ENCODE results near the gene ZFHX3.

ZFHX3 gene

GRCh38 chr16:73067671-73068540, 20.0 kb upstream of the ZFHX3 start:
- FAIRE-seq = no peak

- no peak for FAIRE-seq
Measured at GRCh38 chr16:73066927-73067670, 19.2 kb upstream of the ZFHX3 start.

GRCh38 chr16:73066331-73066926, 18.5 kb upstream of the ZFHX3 start:
- FAIRE-seq = no peak

- no peak for FAIRE-seq
Measured at GRCh38 chr16:73065632-73066330, 17.9 kb upstream of the ZFHX3 start.

GRCh38 chr16:73064994-73065545, 17.1 kb upstream of the ZFHX3 start:
- no peak for FAIRE-seq

- no peak for FAIRE-seq
Measured at GRCh38 chr16:73064212-73064993, 16.5 kb upstream of the ZFHX3 start.

- FAIRE-seq = no peak
Measured at GRCh38 chr16:73063854-73064211, 15.9 kb upstream of the ZFHX3 start.

GRCh38 chr16:73062743-73063733, 15.1 kb upstream of the ZFHX3 start:
- FAIRE-seq = no peak

GRCh38 chr16:73062001-73062616, 14.2 kb upstream of the ZFHX3 start:
- no peak for FAIRE-seq

GRCh38 chr16:73060892-73061490, 13.1 kb upstream of the ZFHX3 start:
- no peak for FAIRE-seq

GRCh38 chr16:73059779-73060615, 12.1 kb upstream of the ZFHX3 start:
- no peak for FAIRE-seq

- FAIRE-seq = no peak
Measured at GRCh38 chr16:73058616-73059409, 10.9 kb upstream of the ZFHX3 start.

- no peak for FAIRE-seq
Measured at GRCh38 chr16:73058221-73058615, 10.3 kb upstream of the ZFHX3 start.

- FAIRE-seq = no peak
Measured at GRCh38 chr16:73057291-73058210, 9.6 kb upstream of the ZFHX3 start.

GRCh38 chr16:73056921-73057290, 9.0 kb upstream of the ZFHX3 start:
- FAIRE-seq = no peak

GRCh38 chr16:73056448-73056847, 8.5 kb upstream of the ZFHX3 start:
- no peak for FAIRE-seq

Data from endometrium (tissue), 2 donors.